Subcutaneous abdominal adipose tissue (tissue), 5 donors: Measurements from ENCODE around the gene MIF4GD.

ENCODE experiments used
- H3K27ac ChIP-seq: one replicate; pipeline ENCODE4 v1.7.0; 2013; ENCODE audit warnings: low read depth, mild to moderate bottlenecking, inconsistent platforms, low read length, moderate library complexity
- H3K27me3 ChIP-seq, 5 donors: one replicate each; pipeline ENCODE4 v1.7.0; 2013; ENCODE audit warnings: low read length in 5 of 5, inconsistent platforms in 1 of 5; ENCODE audit not compliant: control insufficient read depth in 5 of 5, insufficient read depth in 4 of 5
- H3K36me3 ChIP-seq, 5 donors: one replicate each; pipeline ENCODE4 v1.7.0; 2013; ENCODE audit warnings: low read length in 5 of 5; ENCODE audit not compliant: control insufficient read depth in 5 of 5, insufficient read depth in 5 of 5
- H3K4me1 ChIP-seq, 5 donors: one replicate each; pipeline ENCODE4 v1.7.0; 2013; ENCODE audit warnings: low read length in 5 of 5, mild to moderate bottlenecking in 3 of 5, moderate library complexity in 1 of 5; ENCODE audit not compliant: control insufficient read depth in 5 of 5, insufficient read depth in 5 of 5
- H3K4me3 ChIP-seq, 5 donors: one replicate each; pipeline ENCODE4 v1.7.0; 2013; ENCODE audit warnings: low read length in 5 of 5, low read depth in 1 of 5
- H3K9ac ChIP-seq, 5 donors: one replicate each; pipeline ENCODE4 v1.7.0; 2013; ENCODE audit warnings: low read length in 5 of 5, mild to moderate bottlenecking in 4 of 5, moderate library complexity in 3 of 5
- H3K9me3 ChIP-seq, 5 donors: one replicate each; pipeline ENCODE4 v1.7.0; 2013; ENCODE audit warnings: low read length in 5 of 5; ENCODE audit not compliant: control insufficient read depth in 5 of 5
- donor health status: healthy.
- donor health status: healthy.
- donor health status: healthy.
- donor health status: healthy.
- donor health status: healthy.

Gene MIF4GD

GRCh38 chr17:75245011-75245410 is 26.0 kb downstream of the MIF4GD start:
- Histone ChIP-seq H3K4me3 (no peak overlapping the region), H3K36me3 (peaks cover 0 to 67% (median 66%) of the 10 kb centered on the region in 5 donors), H3K27ac (no peak overlapping the region), H3K4me1 (peaks cover 7 to 22% (median 17%) of the 10 kb centered on the region in 5 donors), H3K9ac (no peak overlapping the region), H3K9me3 (no peaks in the 10 kb centered on the region), H3K27me3 (no peaks in the 10 kb centered on the region)

- H3K4me3 ChIP-seq, result no peak overlapping the region
- H3K9me3 ChIP-seq, result no peaks in the 10 kb centered on the region
- no peak overlapping the region for H3K27ac ChIP-seq
- no peaks in the 10 kb centered on the region for H3K27me3 ChIP-seq
- peaks cover 4 to 17% (median 10%) of the 10 kb centered on the region in 5 donors for H3K4me1 ChIP-seq
- peaks cover 0 to 74% (median 73%) of the 10 kb centered on the region in 5 donors for H3K36me3 ChIP-seq
- no peak overlapping the region for H3K9ac ChIP-seq
Measured at GRCh38 chr17:75244133-75244866, 26.7 kb downstream of the MIF4GD start.

GRCh38 chr17:75242461-75243042 is 28.5 kb downstream of the MIF4GD start:
- H3K9ac ChIP-seq, result no peak overlapping the region

GRCh38 chr17:75241996-75242460 is 29.0 kb downstream of the MIF4GD start:
- Histone ChIP-seq H3K9ac (no peak overlapping the region), H3K9me3 (no peaks in the 10 kb centered on the region), H3K4me3 (no peak overlapping the region), H3K27me3 (no peaks in the 10 kb centered on the region), H3K27ac (peak overlapping the region; percentile 65), H3K4me1 (peaks cover 4 to 26% (median 21%) of the 10 kb centered on the region in 5 donors), H3K36me3 (peaks cover 0 to 96% (median 95%) of the 10 kb centered on the region in 5 donors)

More at GRCh38 chr17:75242461-75243042, 28.5 kb downstream of the MIF4GD start:
- H3K27me3 ChIP-seq, result no peaks in the 10 kb centered on the region
- no peaks in the 10 kb centered on the region for H3K9me3 ChIP-seq
- H3K27ac ChIP-seq, result no peak overlapping the region
- peaks cover 0 to 91% (median 90%) of the 10 kb centered on the region in 5 donors for H3K36me3 ChIP-seq
- H3K4me3 ChIP-seq, result no peak overlapping the region
- H3K4me1 ChIP-seq, result peaks cover 4 to 23% (median 17%) of the 10 kb centered on the region in 5 donors

DNA sequence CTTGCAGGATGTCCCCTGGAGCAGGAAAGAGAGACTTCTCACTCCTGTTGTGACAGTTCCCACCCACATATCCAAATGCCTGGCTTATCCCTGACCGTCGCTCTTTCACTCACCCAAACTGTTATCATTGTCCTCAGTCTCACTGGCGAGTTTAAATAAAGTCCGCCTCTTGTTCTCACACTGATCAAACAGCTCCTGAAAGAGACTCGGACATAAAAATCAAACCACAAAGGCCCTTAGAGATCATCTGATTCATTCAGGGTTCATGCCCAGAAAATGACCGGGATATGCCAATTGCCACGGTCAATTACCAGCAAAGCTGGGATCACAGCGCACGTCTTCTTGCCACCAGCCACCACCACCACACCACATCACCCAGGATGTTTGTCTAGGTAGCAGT is 29.5 kb downstream of the MIF4GD start:
- H3K27ac ChIP-seq, result peak overlapping the region; percentile 65
- H3K9ac ChIP-seq, result no peak overlapping the region
- H3K27me3 ChIP-seq, result no peaks in the 10 kb centered on the region
- no peaks in the 10 kb centered on the region for H3K9me3 ChIP-seq
- no peak overlapping the region for H3K4me3 ChIP-seq
- peaks cover 4 to 26% (median 21%) of the 10 kb centered on the region in 5 donors for H3K4me1 ChIP-seq
- H3K36me3 ChIP-seq, result peaks cover 2 to 100% (median 99%) of the 10 kb centered on the region in 5 donors

DNA sequence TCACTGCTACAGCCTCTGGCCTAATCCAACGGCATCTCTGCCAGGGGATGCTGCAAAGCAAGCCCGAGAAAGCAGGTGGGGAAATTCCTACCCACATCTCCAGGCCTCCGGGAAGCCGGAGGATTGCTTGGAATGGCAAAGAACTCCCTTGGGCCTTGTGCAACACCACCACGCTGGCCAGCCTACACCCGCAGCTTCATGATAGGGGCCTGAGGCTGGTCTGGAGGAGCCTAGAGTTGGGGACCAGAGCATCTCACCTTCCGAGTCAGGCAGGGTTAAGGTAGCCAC is 29.9 kb downstream of the MIF4GD start:
- peak overlapping the region; percentile 16 for H3K27ac ChIP-seq
- H3K9me3 ChIP-seq, result no peaks in the 10 kb centered on the region
- H3K36me3 ChIP-seq, result peaks cover 5 to 100% (median 99%) of the 10 kb centered on the region in 5 donors
- peak overlapping the region in 1 of 5 donors; percentile 35 for H3K9ac ChIP-seq
- H3K4me3 ChIP-seq, result no peak overlapping the region
- peaks cover 4 to 26% (median 21%) of the 10 kb centered on the region in 5 donors for H3K4me1 ChIP-seq
- no peaks in the 10 kb centered on the region for H3K27me3 ChIP-seq

DNA sequence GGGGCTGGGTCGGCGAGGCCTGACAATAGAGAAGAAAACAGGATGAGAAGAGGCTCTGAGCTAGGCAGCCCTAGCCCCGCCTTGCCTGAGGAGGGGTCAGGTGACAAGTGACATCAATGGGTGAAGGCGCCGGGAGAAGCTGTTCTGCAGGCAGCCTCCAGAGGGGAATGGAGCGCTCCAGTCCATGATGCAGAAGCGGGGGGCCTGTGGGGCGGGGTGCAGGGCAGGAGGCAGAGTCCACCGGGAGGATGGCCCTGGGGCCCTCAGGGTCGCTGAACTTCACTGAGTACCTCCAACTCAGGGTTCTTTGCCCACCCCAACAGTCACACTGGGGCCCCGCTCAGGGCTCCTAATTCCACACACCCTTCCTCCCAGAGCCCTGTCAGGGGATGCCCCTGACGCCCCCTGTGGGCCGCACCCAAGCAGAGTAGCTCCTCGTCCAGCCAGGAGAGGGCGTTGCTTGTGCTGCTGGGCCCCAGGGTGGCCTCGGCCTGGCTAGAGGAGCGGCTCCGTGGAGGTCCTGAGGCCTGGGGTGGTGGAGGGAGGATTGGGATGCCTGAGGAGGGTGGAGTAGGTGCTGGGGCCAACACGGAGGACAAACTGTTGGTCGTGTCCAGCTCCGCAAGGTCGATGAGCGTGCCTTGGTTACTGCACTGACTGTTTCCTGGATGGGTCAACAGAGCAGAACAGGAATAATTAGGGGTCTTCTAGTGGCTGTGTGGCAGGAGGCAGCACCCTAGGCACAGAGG is 30.5 kb downstream of the MIF4GD start:
- peak overlapping the region; percentile 16 for H3K27ac ChIP-seq
- peaks cover 5 to 100% (median 98%) of the 10 kb centered on the region in 5 donors for H3K36me3 ChIP-seq

GRCh38 chr17:75239778-75240393 is 31.1 kb downstream of the MIF4GD start:
- Histone ChIP-seq H3K27ac (no peak overlapping the region), H3K4me3 (no peak overlapping the region), H3K27me3 (no peaks in the 10 kb centered on the region), H3K36me3 (peaks cover 10 to 100% (median 98%) of the 10 kb centered on the region in 5 donors), H3K4me1 (peaks cover 4 to 26% (median 21%) of the 10 kb centered on the region in 5 donors), H3K9me3 (no peaks in the 10 kb centered on the region), H3K9ac (no peak overlapping the region)

More for the DNA sequence above, 30.5 kb downstream of the MIF4GD start:
- Histone ChIP-seq H3K27me3 (no peaks in the 10 kb centered on the region), H3K9ac (peak overlapping the region in 1 of 5 donors; percentile 35), H3K4me3 (no peak overlapping the region), H3K9me3 (no peaks in the 10 kb centered on the region), H3K4me1 (peaks cover 4 to 26% (median 21%) of the 10 kb centered on the region in 5 donors)

GRCh38 chr17:75239214-75239613 is 31.8 kb downstream of the MIF4GD start:
- H3K27ac ChIP-seq, result no peak overlapping the region
- H3K36me3 ChIP-seq, result peaks cover 10 to 100% (median 98%) of the 10 kb centered on the region in 5 donors
- no peak overlapping the region for H3K9ac ChIP-seq

More at GRCh38 chr17:75239214-75239613, 31.8 kb downstream of the MIF4GD start:
- no peaks in the 10 kb centered on the region for H3K27me3 ChIP-seq
- no peaks in the 10 kb centered on the region for H3K9me3 ChIP-seq
- H3K4me3 ChIP-seq, result no peak overlapping the region
- peaks cover 4 to 26% (median 21%) of the 10 kb centered on the region in 5 donors for H3K4me1 ChIP-seq
